Stimulated activated memory B cell treated with anti-CD40 and anti-IgM and Interleukin-4, amounts not matched to agents 10 μg/mL and 1 μg/mL and 100 μg/mL, for 72 hours (primary cell): ENCODE data around the gene EMP2.
A peak's percentile ranks its signal among the peaks of the same experiment; 100 is the strongest.

Source experiments
- ATAC-seq: fragments of 150-1000 bp; cut with Tn5 transposase; 2 replicates; pipeline ENCODE4 v1.10.0; 2021
- H3K27ac Mint-ChIP-seq: one replicate; pipeline ENCODE4 v1.8.0; 2022; ENCODE audit warnings: mild to moderate bottlenecking, mixed read lengths
- H3K27me3 Mint-ChIP-seq: one replicate; pipeline ENCODE4 v1.8.0; 2022; ENCODE audit warnings: mixed read lengths
- H3K36me3 Mint-ChIP-seq: one replicate; pipeline ENCODE4 v1.8.0; 2022; ENCODE audit warnings: mixed read lengths
- H3K4me1 Mint-ChIP-seq: one replicate; pipeline ENCODE4 v1.8.0; 2022; ENCODE audit warnings: mixed read lengths
- H3K4me3 Mint-ChIP-seq: one replicate; pipeline ENCODE4 v1.8.0; 2022; ENCODE audit warnings: mild to moderate bottlenecking, moderate library complexity, mixed read lengths
- H3K9me3 Mint-ChIP-seq: one replicate; pipeline ENCODE4 v1.8.0; 2022; ENCODE audit warnings: mixed read lengths

Gene EMP2

DNA sequence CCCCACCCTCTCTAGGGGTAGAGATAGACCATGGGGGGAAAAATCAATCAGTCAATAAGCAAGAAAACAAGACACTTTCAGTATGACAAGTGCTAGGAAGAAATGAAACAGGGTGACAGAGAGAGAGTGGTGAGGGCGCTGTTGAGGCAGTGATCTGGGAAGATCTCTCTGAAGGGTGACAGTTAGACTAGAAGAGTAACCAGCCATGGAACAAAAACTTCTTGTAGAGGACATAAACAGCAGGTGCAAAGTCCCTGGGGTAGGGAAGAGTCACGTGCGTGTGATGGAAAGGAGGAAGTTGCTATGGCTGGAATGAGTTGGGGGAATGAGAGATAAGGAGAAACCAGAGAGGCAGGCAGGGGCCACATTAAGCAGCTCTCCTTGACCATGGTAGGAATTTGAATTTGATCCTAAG lies 16.8 kb upstream of the EMP2 start:
- H3K36me3 Mint-ChIP-seq, result no peaks in the 10 kb centered on the region
- H3K4me3 Mint-ChIP-seq, result no peak overlapping the region
- peak; percentile 51 for ATAC-seq

GRCh38 chr16:10594312-10594950 lies 14.0 kb upstream of the EMP2 start:
- Mint-ChIP-seq H3K27ac (no peak overlapping the region), H3K4me1 (peaks cover 24% of the 10 kb centered on the region), H3K9me3 (no peaks in the 10 kb centered on the region), H3K36me3 (no peaks in the 10 kb centered on the region), H3K27me3 (peaks cover 33% of the 10 kb centered on the region), H3K4me3 (no peak overlapping the region)
- ATAC-seq, result peak; percentile 72

More for the DNA sequence above, 16.8 kb upstream of the EMP2 start:
- peaks cover 32% of the 10 kb centered on the region for H3K4me1 Mint-ChIP-seq
- no peaks in the 10 kb centered on the region for H3K9me3 Mint-ChIP-seq
- peak overlapping the region; percentile 1 for H3K27ac Mint-ChIP-seq
- peaks cover 36% of the 10 kb centered on the region for H3K27me3 Mint-ChIP-seq

GRCh38 chr16:10592611-10593010 lies 12.2 kb upstream of the EMP2 start:
- Mint-ChIP-seq H3K4me1 (peaks cover 18% of the 10 kb centered on the region), H3K27ac (no peak overlapping the region), H3K36me3 (no peaks in the 10 kb centered on the region), H3K4me3 (no peak overlapping the region), H3K9me3 (no peaks in the 10 kb centered on the region), H3K27me3 (peaks cover 47% of the 10 kb centered on the region)
- ATAC-seq, result no peak

DNA sequence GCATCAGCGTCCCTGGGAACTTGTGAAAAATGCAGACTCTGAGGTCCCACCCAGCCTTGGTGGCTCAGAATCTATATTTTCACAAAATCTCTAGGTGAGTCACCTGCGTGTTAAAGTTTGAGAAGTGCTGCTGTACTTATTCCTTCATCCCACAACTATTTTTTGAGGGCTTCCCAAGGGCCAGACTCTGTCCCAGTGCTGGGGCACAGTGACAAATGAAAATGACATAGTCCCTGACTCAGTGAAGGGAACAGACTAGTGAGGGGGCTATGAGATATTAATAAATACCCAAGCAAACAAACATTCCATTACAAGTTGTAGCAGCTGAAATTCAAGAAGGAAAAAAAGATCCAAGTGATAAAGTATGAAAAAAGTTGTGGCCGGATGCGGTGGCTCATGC lies 9.9 kb upstream of the EMP2 start:
- H3K27me3 Mint-ChIP-seq, result peaks cover 44% of the 10 kb centered on the region
- H3K36me3 Mint-ChIP-seq, result no peaks in the 10 kb centered on the region
- no peaks in the 10 kb centered on the region for H3K9me3 Mint-ChIP-seq
- H3K4me1 Mint-ChIP-seq, result peaks cover 9% of the 10 kb centered on the region
- no peak overlapping the region for H3K4me3 Mint-ChIP-seq
- H3K27ac Mint-ChIP-seq, result no peak overlapping the region
- no peak for ATAC-seq

DNA sequence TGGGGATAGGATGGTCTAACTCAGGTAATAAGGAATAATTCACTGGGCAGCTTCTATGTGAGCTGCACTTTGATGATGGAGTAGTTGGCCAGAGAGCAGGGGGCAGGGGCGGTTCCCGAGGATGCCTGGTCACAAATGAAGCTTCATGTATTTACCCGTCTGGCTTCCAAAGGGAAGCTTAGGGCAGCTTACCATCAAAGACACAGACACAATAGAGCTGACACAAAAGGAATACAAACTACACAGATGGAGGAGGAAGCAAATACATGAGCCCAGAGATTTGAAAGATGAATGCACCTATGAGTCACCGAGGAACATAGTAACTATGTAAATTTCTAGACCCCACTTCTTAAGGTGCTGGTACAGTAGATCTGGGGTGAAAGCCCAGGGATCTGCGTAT lies 8.7 kb upstream of the EMP2 start:
- H3K4me1 Mint-ChIP-seq, result peaks cover under 1% of the 10 kb centered on the region
- no peak overlapping the region for H3K27ac Mint-ChIP-seq
- no peaks in the 10 kb centered on the region for H3K9me3 Mint-ChIP-seq
- peaks cover 41% of the 10 kb centered on the region for H3K27me3 Mint-ChIP-seq
- no peak for ATAC-seq
- H3K36me3 Mint-ChIP-seq, result no peaks in the 10 kb centered on the region
- no peak overlapping the region for H3K4me3 Mint-ChIP-seq

DNA sequence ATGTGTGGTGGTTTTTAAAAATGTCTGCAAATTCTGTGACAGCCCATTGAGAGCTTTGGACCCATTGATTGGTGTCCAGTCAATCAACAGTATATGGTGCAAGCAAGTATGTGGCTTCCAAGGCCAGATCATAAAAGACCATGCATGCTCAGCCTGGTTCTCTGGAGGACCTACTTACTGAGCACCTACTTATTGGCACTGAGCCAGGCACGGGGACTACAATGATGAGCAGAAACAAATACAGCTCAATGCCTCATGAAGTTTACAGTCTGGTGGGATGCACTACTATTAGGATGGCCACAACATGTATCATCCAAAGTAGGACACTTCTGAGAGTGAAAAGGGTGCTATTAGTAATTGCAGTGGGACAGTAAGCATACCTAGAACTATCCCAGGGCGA lies 7.2 kb upstream of the EMP2 start:
- H3K4me3 Mint-ChIP-seq, result no peak overlapping the region
- H3K27me3 Mint-ChIP-seq, result peaks cover 56% of the 10 kb centered on the region
- H3K36me3 Mint-ChIP-seq, result no peaks in the 10 kb centered on the region
- no peaks in the 10 kb centered on the region for H3K9me3 Mint-ChIP-seq
- H3K4me1 Mint-ChIP-seq, result no peaks in the 10 kb centered on the region
- no peak for ATAC-seq
- H3K27ac Mint-ChIP-seq, result no peak overlapping the region

- no peaks in the 10 kb centered on the region for H3K36me3 Mint-ChIP-seq
- H3K9me3 Mint-ChIP-seq, result no peaks in the 10 kb centered on the region
- ATAC-seq, result no peak
- peaks cover 8% of the 10 kb centered on the region for H3K4me1 Mint-ChIP-seq
- no peak overlapping the region for H3K4me3 Mint-ChIP-seq
- peaks cover 74% of the 10 kb centered on the region for H3K27me3 Mint-ChIP-seq
- no peak overlapping the region for H3K27ac Mint-ChIP-seq
Observed at GRCh38 chr16:10584981-10585438, 4.6 kb upstream of the EMP2 start.

- ATAC-seq, result no peak
- peaks cover 8% of the 10 kb centered on the region for H3K4me1 Mint-ChIP-seq
- H3K36me3 Mint-ChIP-seq, result no peaks in the 10 kb centered on the region
- H3K4me3 Mint-ChIP-seq, result no peak overlapping the region
- peaks cover 82% of the 10 kb centered on the region for H3K27me3 Mint-ChIP-seq
- H3K9me3 Mint-ChIP-seq, result no peaks in the 10 kb centered on the region
- H3K27ac Mint-ChIP-seq, result no peak overlapping the region
Observed at GRCh38 chr16:10583269-10583668, 2.9 kb upstream of the EMP2 start.

DNA sequence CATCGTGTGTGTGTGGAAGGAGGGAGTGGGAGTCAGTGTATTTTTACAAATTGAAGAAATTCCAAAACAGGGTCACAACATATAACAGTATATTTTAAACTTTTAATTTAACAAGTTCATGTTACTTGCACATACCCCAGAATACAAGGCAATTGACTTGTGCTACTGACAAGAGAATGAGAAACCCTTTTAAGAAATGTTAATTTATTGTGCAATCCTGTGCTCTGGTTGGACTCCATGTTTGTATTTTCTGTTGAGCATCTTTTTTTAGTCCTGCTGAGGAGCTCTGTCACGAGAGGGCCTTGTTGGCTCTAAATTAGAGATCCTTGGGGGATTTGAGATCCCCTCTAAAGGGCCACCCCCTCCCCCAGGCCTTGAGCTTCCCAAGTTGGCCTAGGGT lies 1.1 kb upstream of the EMP2 start:
- Mint-ChIP-seq H3K27me3 (peaks cover 78% of the 10 kb centered on the region), H3K4me1 (peaks cover 8% of the 10 kb centered on the region), H3K9me3 (no peaks in the 10 kb centered on the region), H3K27ac (no peak overlapping the region), H3K4me3 (no peak overlapping the region), H3K36me3 (no peaks in the 10 kb centered on the region)
- no peak for ATAC-seq

GRCh38 chr16:10580883-10581247 lies 467 bp upstream of the EMP2 start:
- Mint-ChIP-seq H3K27ac (no peak overlapping the region), H3K36me3 (no peaks in the 10 kb centered on the region), H3K27me3 (peaks cover 72% of the 10 kb centered on the region), H3K4me1 (peaks cover 8% of the 10 kb centered on the region), H3K4me3 (peak overlapping the region; percentile 70), H3K9me3 (no peaks in the 10 kb centered on the region)
- no peak for ATAC-seq

- H3K27me3 Mint-ChIP-seq, result peaks cover 68% of the 10 kb centered on the region
- H3K27ac Mint-ChIP-seq, result no peak overlapping the region
- H3K36me3 Mint-ChIP-seq, result no peaks in the 10 kb centered on the region
- H3K4me3 Mint-ChIP-seq, result no peak overlapping the region
- H3K9me3 Mint-ChIP-seq, result no peaks in the 10 kb centered on the region
- H3K4me1 Mint-ChIP-seq, result peaks cover 8% of the 10 kb centered on the region
- ATAC-seq, result no peak
Observed at GRCh38 chr16:10579575-10579964, 828 bp downstream of the EMP2 start.

- Mint-ChIP-seq H3K9me3 (no peaks in the 10 kb centered on the region), H3K27me3 (peaks cover 59% of the 10 kb centered on the region), H3K36me3 (no peaks in the 10 kb centered on the region), H3K4me3 (no peak overlapping the region), H3K4me1 (peaks cover 8% of the 10 kb centered on the region), H3K27ac (no peak overlapping the region)
- no peak for ATAC-seq
Observed at GRCh38 chr16:10578474-10579316, 1.7 kb downstream of the EMP2 start.

DNA sequence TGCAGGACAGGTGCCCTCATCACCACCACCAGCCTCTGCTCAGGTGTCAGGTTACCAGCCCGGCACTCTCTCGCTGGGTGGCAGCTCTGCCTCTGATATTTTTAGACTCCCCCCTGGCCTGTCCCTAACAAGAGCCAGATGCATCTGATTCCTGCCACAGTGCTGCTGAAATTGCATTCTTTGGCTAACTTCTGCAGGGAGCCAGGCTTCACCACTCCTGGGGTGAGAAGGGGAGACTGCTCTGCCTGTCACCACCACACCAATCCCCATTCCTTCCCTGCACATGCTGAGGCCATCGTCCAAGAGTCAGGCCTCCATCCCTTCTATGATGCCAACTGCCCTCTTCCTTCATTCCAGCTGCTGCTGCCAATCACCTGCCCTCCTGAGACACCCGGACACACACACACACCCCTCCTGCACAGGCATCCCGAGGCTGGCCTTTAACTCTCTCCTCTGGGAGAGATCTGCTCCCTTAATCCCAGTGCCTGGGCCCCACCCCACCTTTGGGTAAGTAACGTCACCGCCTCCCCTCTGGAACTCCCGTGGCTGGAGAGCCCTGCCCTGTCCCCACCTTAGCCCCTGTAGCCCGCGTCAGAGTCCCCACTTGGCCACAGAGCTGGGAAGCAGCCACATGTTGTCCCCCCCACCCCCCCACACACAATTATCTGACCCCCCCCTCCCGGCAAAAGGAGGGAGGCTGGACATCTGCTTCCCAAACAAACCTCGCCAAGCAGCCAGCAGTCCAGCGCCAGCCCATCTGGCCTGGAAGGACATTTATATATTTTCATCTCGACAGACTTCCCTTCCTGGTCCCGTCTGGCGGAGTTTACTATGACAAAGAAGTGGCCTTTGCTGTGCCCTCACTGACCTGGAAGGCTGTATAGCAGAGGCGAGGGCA lies 2.8 kb downstream of the EMP2 start:
- Mint-ChIP-seq H3K4me3 (no peak overlapping the region), H3K9me3 (no peaks in the 10 kb centered on the region), H3K36me3 (no peaks in the 10 kb centered on the region), H3K27ac (no peak overlapping the region), H3K27me3 (peaks cover 47% of the 10 kb centered on the region), H3K4me1 (peaks cover 8% of the 10 kb centered on the region)
- ATAC-seq, result no peak

DNA sequence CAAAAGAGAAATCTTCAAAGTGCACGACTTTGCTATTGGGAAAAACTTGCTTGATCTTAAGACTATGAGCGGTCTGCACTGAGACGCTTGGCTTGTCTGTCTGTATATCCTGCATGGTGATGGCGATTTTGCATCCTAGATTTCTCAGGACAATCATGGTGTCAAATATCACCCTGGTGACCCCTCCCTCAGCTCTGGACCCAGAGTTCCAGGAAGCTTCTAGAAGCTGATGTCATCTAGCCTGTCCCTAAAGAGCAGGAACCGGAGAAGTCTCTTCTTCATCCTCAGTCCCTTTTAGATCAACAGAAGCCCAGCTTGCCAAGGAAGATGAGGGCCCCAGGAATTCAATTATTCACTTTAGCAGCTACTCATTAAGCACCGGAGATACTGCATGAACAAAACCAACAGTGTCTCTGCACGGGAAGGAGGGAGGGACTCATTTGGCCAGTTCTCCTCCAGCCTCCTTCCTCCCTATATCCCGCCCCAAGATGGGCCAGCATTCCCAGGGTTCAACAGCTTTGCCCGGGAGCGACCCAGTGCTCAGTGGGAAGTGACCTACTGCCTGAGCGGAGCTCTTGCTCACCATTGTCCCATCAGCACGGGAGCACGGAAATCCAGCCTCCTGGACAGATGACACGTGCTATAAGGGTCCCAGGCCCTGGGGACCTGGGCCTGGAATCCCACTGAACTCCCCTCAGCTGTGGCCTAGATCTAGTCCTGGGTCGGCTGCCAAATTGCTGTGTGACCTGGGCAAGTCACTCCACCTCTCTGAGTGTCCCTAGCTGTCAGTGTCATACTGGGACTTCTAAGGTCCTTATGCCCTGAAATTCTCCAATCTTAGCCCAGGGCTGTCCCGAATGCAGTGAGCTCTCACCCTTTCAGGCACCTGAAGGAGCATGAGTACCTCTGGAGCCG lies 3.8 kb downstream of the EMP2 start:
- H3K36me3 Mint-ChIP-seq, result no peaks in the 10 kb centered on the region
- H3K9me3 Mint-ChIP-seq, result no peaks in the 10 kb centered on the region
- peaks cover 45% of the 10 kb centered on the region for H3K27me3 Mint-ChIP-seq
- peaks cover 8% of the 10 kb centered on the region for H3K4me1 Mint-ChIP-seq
- H3K27ac Mint-ChIP-seq, result no peak overlapping the region
- no peak for ATAC-seq
- H3K4me3 Mint-ChIP-seq, result no peak overlapping the region
